HEK293T (cell line): ENCODE results near the gene TNXB.
"Not testable (repeated sequence)": the region's sequence is repeated elsewhere in the genome, so short reads cannot be mapped to it uniquely, and the experiment has no call there.

ENCODE experiments used
- CTCF ChIA-PET: fragments of 350-600 bp; formaldehyde crosslinking; extraction: SDS; loops from one replicate; lab custom pipeline; 2021; ENCODE audit warnings: antibody characterized with exemption, inconsistent platforms; lab: Yijun Ruan, JAX
- POLR2A ChIA-PET: fragments of 350-600 bp; formaldehyde crosslinking; extraction: SDS; loops from one replicate; lab custom pipeline; 2020; ENCODE audit warnings: antibody characterized with exemption, inconsistent platforms; lab: Yijun Ruan, JAX
- DNase-seq: peaks from one replicate; pipeline ENCODE4 v3.0.0; 2012; ENCODE audit warnings: mixed read lengths; ENCODE audit errors: extremely low spot score
- ARNT ChIP-seq: fragments of 450-650 bp; IDR thresholded peaks from 2 replicates; pipeline ENCODE4 v1.6.1; 2017; ENCODE audit warnings: mild to moderate bottlenecking
- BHLHE40 ChIP-seq: fragments of 450-650 bp; IDR thresholded peaks from 2 replicates; pipeline ENCODE4 v1.6.1; 2016; ENCODE audit warnings: mild to moderate bottlenecking, moderate library complexity, borderline replicate concordance
- CTBP1 ChIP-seq: fragments of 450-650 bp; IDR thresholded peaks from 2 replicates; pipeline ENCODE4 v1.6.1; 2016; ENCODE audit warnings: borderline replicate concordance
- ELF4 ChIP-seq: fragments of 450-650 bp; IDR thresholded peaks from 2 replicates; pipeline ENCODE4 v1.6.1; 2017; ENCODE audit warnings: antibody characterized with exemption
- FOXA1 ChIP-seq: fragments of 450-650 bp; IDR thresholded peaks from 2 replicates; pipeline ENCODE4 v1.6.1; 2016; ENCODE audit warnings: mild to moderate bottlenecking
- FOXK2 ChIP-seq: fragments of 450-650 bp; IDR thresholded peaks from 2 replicates; pipeline ENCODE4 v1.6.1; 2016; ENCODE audit warnings: mild to moderate bottlenecking
- FOXM1 ChIP-seq: fragments of 450-650 bp; IDR thresholded peaks from 2 replicates; pipeline ENCODE4 v1.6.1; 2017; ENCODE audit warnings: mild to moderate bottlenecking, borderline replicate concordance
- HDGF ChIP-seq: fragments of 450-650 bp; IDR thresholded peaks from 2 replicates; pipeline ENCODE4 v1.6.1; 2017; ENCODE audit warnings: antibody characterized with exemption, borderline replicate concordance
- L3MBTL2 ChIP-seq: fragments of 450-650 bp; conservative IDR thresholded peaks from 2 replicates; pipeline ENCODE4 v1.6.1; 2016; ENCODE audit warnings: mild to moderate bottlenecking
- LEF1 ChIP-seq: fragments of 450-650 bp; IDR thresholded peaks from 2 replicates; pipeline ENCODE4 v1.6.1; 2017; ENCODE audit warnings: mild to moderate bottlenecking, borderline replicate concordance
- NFRKB ChIP-seq: fragments of 450-650 bp; IDR thresholded peaks from 2 replicates; pipeline ENCODE4 v1.6.1; 2016; ENCODE audit warnings: mild to moderate bottlenecking, moderate library complexity
- SP1 ChIP-seq: fragments of 450-650 bp; IDR thresholded peaks from 2 replicates; pipeline ENCODE4 v1.6.1; 2017
- SUZ12 ChIP-seq: fragments of 450-650 bp; IDR thresholded peaks from 2 replicates; pipeline ENCODE4 v1.6.1; 2016; ENCODE audit warnings: mild to moderate bottlenecking
- TARDBP ChIP-seq: fragments of 450-650 bp; IDR thresholded peaks from 2 replicates; pipeline ENCODE4 v1.6.1; 2016
- ZNF384 ChIP-seq: fragments of 450-650 bp; IDR thresholded peaks from 2 replicates; pipeline ENCODE4 v1.6.1; 2016
- TF ChIP-seq, protein P1 (sequence below): fragments of 450-650 bp; IDR thresholded peaks from 2 replicates; pipeline ENCODE4 v1.6.1; 2016

TNXB gene

DNA sequence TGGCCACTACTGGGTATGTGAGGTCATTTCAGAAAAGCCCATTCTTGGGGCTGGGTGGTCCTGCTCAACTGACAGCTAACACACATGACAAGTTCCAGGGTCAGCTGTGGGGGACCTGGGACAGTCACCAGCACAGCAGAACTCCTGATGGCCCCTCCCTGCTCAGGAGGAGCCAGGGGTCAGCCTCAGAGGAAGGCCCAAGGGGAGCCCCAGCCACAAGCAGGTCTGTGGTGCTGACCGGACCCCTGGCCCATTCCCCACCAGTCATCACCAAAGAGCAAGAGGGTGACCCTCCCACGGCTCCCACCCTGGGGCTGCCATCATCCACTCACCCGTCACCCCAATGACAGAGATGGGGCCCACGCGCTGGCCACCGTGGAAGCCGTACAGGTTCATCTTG is 52.9 kb downstream of the TNXB start:
- no peak for DNase-seq
- POLR2A ChIA-PET = no interaction called here
- CTCF ChIA-PET = no interaction called here
- TF ChIP-seq FOXM1 (no peak), TARDBP (no peak), HDGF (no peak), ARNT (no peak), CTBP1 (no peak), LEF1 (no peak), SP1 (no peak), L3MBTL2 (no peak), FOXA1 (no peak), ELF4 (no peak), ZNF384 (no peak)

DNA sequence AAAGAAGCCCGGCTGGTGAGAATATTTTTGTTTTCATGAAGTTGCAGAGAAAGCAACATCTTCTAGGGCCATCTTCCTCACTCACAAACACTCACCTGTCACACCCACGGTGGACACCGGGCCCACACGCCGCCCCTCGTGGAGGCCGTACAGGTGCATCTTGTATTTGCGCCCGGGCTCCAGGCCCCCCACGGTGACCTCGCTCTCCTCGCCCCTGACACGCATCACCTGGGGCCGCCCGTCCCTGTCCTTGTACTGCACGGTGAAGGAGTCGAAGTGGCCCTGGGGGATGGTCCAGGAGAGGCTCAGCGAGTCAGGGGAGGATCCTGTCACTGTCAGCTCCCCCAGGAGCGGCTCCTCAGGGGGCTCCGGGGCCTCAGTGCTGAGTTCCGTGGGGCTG is 53.4 kb downstream of the TNXB start:
- POLR2A ChIA-PET, DNase-seq, CTCF ChIA-PET: not testable (repeated sequence)

DNA sequence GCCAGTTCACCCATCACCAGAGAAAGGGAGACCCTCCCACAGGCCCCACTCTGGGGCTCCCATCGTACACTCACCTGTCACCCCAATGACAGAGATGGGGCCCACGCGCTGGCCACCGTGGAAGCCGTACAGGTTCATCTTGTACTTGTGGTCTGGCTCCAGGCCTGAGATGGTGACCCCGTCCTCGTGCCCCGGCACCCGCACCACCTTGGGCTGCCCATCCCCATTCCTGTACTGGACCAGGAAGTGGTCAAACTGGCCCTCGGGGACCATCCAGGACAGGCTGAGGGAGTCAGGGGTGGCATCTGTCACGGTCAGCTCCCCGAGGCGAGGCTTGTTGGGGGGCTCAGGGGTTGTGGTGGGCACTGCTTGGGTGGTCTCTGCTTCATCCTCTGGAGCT is 55.8 kb downstream of the TNXB start:
- POLR2A ChIA-PET, DNase-seq, CTCF ChIA-PET: not testable (repeated sequence)

DNA sequence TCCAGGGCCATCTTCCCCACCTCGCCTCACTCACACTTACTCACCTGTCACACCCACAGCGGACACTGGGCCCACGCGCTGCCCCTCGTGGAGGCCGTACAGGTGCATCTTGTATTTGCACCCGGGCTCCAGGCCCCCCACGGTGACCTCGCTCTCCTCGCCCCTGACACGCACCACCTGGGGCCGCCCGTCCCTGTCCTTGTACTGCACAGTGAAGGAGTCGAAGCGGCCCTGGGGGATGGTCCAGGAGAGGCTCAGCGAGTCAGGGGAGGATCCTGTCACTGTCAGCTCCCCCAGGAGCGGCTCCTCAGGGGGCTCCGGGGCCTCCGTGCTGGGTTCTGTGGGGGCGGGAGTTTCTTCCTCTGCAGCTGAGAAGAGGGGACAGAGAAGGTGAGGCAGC is 56.5 kb downstream of the TNXB start:
- POLR2A ChIA-PET, CTCF ChIA-PET, DNase-seq: not testable (repeated sequence)

DNA sequence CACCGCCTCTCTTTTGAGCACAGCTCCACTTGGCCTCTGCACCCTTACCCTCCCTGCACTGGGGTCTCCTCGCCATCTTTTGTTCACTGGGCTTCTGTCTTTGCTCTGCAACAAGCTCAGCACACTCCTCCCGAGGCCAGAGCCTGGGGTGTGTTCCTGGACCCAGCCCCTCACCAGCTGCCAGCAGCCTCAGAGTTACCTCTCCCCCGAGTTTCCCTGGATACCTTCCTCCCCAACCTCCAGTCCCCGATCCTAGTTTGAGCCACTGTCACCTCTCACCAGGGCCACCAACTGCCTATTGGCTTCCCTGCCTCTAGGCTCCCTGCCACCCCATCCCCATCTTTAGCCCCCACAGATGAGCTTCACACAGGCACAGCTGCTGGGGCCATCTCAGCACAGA is 58.6 kb downstream of the TNXB start:
- CTCF ChIA-PET = interaction anchor here (1.0 kb wide), 1 partner anchor 818 kb away, joined by 3 read pairs; no protein-coding TSS in a partner anchor
- no peak for DNase-seq
- TF ChIP-seq BHLHE40 (no peak), CTBP1 (no peak), ZNF384 (no peak), NFRKB (no peak), SUZ12 (no peak), FOXA1 (no peak)
- POLR2A ChIA-PET = no interaction called here

DNA sequence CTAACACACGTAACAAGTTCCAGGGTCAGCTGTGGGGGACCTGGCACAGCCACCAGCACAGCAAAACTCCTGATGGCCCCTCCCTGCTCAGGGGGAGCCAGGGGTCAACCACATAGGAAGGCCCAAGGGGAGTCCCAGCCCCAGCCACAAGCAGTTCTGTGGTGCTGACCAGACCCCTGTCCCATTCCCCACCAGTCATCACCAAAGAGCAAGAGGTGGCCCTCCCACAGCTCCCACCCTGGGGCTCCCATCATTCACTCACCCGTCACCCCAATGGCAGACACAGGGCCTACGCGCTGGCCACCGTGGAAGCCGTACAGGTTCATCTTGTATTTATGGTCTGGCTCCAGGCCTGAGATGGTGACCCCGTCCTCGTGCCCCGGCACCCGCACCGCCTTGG is 59.4 kb downstream of the TNXB start:
- POLR2A ChIA-PET, CTCF ChIA-PET, DNase-seq: not testable (repeated sequence)

DNA sequence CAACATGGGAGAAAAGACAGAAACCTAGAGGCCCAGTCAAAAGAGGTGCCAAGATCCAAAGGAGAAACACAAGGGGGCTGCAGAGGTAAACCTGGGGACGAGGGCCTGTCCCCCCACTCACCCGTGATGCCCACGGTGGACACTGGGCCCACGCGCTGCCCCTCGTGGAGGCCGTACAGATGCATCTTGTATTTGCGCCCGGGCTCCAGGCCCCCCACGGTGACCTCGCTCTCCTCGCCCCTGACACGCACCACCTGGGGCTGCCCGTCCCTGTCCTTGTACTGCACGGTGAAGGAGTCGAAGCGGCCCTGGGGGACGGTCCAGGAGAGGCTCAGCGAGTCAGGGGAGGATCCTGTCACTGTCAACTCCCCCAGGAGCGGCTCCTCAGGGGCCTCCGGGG is 60.0 kb downstream of the TNXB start:
- POLR2A ChIA-PET, DNase-seq, CTCF ChIA-PET: not testable (repeated sequence)

DNA sequence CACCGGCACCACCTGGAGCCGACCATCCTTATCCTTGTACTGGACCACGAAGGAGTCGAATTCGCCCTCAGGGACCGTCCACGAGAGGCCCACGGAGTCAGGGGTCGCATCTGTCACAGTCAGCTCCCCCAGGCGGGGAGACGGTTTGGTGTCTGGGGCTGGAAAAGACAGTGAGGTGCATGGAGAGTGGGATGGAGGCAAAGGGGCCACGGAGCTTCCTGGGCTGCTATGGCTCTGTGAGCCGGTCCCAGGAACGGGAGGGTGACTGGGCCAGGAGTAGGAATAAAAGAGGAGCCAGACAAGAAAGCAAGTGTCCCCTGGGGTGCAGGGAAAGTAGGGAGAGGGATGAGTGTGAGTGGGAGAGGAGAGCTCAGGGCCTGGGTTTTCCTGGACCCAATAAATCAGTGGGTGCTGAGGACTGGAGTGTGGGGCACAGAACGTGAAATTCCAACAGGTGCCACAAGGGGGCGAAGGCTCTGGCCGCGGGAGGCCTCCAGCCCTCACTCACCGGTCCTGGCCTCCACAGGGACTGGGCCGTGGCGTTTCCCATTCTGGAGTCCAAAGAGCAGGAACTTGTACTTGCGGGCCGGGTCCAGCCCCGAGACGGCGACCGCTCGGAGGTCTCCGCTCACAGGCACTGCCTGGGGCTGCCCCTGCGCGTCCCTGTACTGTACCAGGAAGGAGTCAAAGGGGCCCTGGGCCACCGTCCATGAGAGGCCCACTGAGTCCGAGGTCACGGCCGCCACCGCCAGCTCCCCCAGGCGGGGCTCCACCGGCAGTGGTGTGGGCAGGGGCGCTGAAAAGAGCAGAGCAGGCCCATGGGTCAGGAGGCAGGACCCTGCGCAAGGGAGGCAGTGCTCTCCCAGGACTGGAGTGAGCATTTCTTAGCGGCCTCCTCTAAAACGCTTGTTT is 61.0 kb downstream of the TNXB start:
- DNase-seq = peak; percentile 87
- POLR2A ChIA-PET = no interaction called here
- TF ChIP-seq BHLHE40 = no peak
- TF ChIP-seq, protein P1, sequence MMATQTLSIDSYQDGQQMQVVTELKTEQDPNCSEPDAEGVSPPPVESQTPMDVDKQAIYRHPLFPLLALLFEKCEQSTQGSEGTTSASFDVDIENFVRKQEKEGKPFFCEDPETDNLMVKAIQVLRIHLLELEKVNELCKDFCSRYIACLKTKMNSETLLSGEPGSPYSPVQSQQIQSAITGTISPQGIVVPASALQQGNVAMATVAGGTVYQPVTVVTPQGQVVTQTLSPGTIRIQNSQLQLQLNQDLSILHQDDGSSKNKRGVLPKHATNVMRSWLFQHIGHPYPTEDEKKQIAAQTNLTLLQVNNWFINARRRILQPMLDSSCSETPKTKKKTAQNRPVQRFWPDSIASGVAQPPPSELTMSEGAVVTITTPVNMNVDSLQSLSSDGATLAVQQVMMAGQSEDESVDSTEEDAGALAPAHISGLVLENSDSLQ = peak; percentile 25; the same call in 1 of the 2 replicates
- CTCF ChIA-PET = interaction anchor here (0.6 kb wide), 1 partner anchor 148 kb away, joined by 3 read pairs; no protein-coding TSS in a partner anchor

DNA sequence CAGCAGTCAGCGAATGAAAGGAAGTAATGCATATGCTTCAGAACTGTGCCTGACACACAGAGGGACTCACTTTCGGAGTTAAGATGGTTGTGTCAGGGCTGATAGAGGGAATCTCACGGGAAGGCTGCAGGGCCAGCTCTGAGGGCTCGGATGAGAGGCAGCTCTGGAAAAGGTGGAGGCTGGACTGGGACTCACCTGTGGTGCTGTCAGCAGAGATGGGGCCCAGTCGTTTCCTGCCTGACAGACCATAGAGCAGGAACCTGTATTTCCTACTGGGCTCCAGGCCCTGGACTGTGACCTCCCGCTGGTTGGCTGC is 61.6 kb downstream of the TNXB start:
- ChIA-PET CTCF (interaction anchor here (0.6 kb wide), 1 partner anchor 148 kb away, joined by 3 read pairs; no protein-coding TSS in a partner anchor), POLR2A (no interaction called here)
- DNase-seq = no peak
- TF ChIP-seq CTBP1 (no peak), FOXK2 (no peak), ZNF384 (no peak), BHLHE40 (no peak), SUZ12 (no peak), NFRKB (no peak), LEF1 (no peak)

DNA sequence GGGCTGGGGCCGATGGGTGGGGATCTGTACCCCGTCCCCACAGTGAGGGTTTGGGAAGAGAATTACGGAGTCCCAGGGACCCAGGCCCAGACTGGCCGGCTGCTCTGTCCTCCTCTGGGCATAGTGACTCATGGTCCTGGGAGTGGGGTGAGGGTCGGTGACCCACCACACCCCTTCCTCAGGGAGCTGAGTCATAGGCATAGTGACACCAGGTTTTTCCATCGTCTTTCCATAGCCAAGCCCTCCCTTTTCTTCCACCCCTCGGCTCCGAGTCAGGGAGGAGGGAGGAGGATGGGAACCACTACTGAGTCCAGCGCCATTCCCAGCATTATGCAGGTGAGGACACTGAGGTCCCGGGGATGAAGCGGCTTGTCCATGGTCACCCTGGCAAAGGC is 62.1 kb downstream of the TNXB start:
- POLR2A ChIA-PET = no interaction called here
- TF ChIP-seq ZNF384 (no peak), SUZ12 (no peak), FOXM1 (no peak), L3MBTL2 (no peak), BHLHE40 (no peak), ELF4 (no peak), CTBP1 (no peak), ARNT (no peak), FOXA1 (no peak)
- CTCF ChIA-PET = no interaction called here
- no peak for DNase-seq
